AG09309 (cell line): Measurements from ENCODE around the gene RUNX2.

Experiments used
- DNase-seq: peaks from one replicate; pipeline ENCODE4 v3.0.0-alpha.2; 2010; ENCODE audit warnings: low read depth
- H3K4me3 ChIP-seq: 2 replicates; pipeline ENCODE4 v1.5.1; 2011; ENCODE audit warnings: mild to moderate bottlenecking, low read depth, low read length, moderate library complexity; ENCODE audit not compliant: control insufficient read depth
- TF ChIP-seq, protein P1 (sequence below): IDR thresholded peaks from 2 replicates; pipeline ENCODE4 v1.5.1; 2011; ENCODE audit warnings: mild to moderate bottlenecking, low read depth, low read length, inconsistent platforms; ENCODE audit not compliant: insufficient read depth, control insufficient read depth; ENCODE audit errors: missing control alignments

RUNX2 gene

DNA sequence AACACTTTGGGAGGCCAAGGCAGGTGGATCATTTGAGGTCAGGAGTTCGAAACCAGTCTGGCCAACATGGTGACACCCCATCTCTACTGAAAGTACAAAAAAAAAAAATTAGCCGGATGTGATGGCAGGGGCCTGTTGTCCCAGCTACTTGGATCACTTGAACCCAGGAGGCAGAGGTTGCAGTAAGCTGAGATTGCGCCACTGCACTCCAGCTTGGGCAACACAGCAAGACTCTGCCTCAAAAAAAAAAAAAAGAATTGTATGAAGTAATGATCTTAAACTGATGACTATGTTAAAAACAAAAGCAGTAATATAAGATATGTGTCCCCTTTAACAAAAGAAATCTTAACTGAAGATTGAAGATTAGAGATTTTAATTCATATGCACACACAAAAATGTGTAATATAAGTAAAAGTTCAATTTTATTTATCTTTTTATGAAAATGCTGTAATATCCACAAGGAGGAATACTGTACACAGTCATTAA, 29.0 kb upstream of the RUNX2 start:
- DNase-seq, result no peak
- no peak overlapping the region for H3K4me3 ChIP-seq
- TF ChIP-seq, protein P1, sequence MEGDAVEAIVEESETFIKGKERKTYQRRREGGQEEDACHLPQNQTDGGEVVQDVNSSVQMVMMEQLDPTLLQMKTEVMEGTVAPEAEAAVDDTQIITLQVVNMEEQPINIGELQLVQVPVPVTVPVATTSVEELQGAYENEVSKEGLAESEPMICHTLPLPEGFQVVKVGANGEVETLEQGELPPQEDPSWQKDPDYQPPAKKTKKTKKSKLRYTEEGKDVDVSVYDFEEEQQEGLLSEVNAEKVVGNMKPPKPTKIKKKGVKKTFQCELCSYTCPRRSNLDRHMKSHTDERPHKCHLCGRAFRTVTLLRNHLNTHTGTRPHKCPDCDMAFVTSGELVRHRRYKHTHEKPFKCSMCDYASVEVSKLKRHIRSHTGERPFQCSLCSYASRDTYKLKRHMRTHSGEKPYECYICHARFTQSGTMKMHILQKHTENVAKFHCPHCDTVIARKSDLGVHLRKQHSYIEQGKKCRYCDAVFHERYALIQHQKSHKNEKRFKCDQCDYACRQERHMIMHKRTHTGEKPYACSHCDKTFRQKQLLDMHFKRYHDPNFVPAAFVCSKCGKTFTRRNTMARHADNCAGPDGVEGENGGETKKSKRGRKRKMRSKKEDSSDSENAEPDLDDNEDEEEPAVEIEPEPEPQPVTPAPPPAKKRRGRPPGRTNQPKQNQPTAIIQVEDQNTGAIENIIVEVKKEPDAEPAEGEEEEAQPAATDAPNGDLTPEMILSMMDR, result no peak

DNA sequence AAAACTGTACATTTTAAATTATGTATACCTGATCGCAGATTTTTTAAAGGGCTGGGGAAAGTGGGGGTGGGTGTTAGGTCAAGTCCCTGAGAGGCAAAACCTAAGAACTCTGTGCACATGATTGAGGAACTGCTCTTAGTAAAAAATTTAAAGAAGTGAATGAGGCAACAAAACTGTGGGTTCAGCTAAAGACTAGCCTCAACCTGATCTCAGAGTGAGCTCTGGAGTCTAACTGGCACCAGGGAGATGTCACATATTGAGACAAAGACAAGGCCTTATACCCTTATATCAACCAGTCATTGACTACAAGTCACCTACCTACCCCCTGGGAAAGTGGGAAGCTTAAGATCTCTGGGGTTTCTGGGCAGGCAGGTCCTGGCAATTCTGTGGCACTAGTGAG, 27.4 kb upstream of the RUNX2 start:
- no peak overlapping the region for H3K4me3 ChIP-seq
- no peak for DNase-seq
- TF ChIP-seq, protein P1, result no peak

DNA sequence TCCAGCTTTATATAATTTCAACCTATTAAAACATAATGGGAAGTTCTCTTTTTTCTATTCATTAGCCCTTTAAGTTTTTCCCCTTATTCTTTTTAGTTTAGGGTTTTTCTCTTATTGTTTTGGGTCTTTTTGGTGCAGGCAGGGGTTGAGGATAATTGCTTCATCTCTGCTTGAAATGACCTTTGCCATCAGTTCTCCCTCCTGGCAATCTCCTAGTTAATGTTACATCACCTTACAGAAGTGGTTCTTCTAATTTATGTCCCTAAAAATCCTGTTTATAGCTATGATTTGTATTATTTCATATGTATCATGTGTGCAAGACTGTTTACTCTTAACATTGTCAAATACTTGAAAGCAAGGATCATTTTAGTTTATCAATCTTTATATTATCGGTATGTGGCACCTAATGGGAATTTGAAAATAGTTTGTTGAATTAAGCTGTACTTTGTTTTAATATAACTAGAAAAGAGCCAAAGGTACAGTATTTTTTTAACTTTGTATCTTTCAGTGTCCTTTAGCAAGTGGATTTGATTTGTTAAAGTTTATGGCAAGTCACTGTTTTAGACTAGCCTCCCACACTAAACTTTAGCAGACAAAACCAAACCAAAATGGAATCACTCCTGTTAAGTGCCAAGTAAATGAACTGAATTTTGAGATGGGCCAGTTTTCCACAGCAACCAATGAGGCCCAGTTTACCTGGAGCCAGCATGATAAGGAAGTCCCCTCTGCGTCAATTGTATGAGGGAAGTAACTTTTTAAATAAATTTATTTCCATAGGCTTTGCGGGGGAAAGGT, 26.6 kb upstream of the RUNX2 start:
- DNase-seq, result no peak
- no peak overlapping the region for H3K4me3 ChIP-seq
- TF ChIP-seq, protein P1, result no peak

DNA sequence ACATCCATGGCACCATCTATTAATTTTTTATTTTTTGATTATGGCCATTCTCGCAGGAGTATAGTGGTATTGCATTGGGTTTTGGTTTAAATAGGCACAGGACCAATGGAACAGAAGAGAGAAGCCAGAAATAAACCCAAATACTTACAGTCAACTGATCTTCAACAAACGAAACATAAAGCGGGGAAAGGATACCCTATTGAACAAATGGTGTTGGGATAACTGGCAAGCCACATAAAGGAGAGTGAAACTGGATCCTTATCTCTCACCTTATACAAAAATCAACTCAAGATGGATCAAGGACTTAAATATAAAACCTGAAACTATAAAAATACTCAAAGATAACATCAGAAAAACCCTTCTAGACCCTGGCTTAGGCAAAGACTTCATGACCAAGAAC, 25.3 kb upstream of the RUNX2 start:
- TF ChIP-seq, protein P1, result no peak
- H3K4me3 ChIP-seq, result no peak overlapping the region
- DNase-seq, result no peak

DNA sequence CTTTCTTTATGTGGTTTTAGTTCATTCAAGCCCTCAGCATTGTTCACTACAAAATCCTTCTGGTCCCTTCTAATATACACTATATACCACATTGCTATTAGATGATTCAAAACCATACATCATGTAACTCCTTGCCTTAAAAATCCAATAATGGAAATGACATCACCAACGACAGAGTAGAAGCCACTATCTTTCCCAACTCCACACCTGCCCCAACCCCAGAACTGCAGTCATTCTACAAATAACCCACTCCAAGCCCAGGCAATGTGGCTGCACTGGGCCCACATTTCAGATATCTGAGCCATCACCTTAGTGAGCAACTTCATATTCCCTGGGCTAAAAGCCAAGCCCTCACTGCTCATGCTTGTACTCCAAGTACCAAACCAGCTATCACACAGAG, 22.6 kb upstream of the RUNX2 start:
- DNase-seq, result no peak
- H3K4me3 ChIP-seq, result no peak overlapping the region
- TF ChIP-seq, protein P1, result no peak

DNA sequence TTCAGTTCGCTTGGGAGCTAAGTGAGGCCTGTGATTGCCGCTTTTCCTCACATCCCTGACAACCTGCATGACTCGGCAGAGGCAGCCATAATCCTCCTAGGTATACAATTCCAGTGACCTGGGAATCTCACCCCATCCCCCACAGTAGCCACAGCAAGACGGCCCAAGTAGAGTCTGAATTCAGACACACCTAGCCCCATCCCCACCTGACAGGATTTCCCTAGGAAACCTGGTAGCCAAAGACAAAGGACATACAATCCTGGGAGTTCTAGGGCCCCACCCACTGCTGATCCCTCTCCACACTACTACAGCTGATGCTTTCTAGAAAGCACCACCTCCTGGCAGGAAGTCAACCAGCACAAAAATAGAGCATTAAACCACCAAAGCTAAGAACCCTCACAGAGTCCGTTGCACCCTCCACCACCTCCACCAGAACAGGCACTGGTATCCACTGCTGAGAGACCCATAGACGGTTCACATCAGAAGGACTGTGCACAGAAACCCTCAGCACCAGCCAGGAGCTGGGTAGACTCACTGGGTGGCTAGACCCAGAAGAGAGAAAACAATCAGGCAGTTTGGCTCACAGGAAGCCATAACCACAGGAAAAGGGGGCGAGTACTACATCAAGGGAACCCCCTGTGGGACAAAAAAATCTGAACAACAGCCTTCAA, 17.9 kb upstream of the RUNX2 start:
- H3K4me3 ChIP-seq, result no peak overlapping the region
- TF ChIP-seq, protein P1, result no peak
- DNase-seq, result no peak
